Measurements from ENCODE around the gene MAST1. TPM values are rescaled to one million over a fixed set of nuclear protein-coding genes. Genes with fewer than 3 reads are reported as not detected.

Gene MAST1
- total RNA-seq, 1 experiment from 2014 or later = 0.48 TPM

DNA sequence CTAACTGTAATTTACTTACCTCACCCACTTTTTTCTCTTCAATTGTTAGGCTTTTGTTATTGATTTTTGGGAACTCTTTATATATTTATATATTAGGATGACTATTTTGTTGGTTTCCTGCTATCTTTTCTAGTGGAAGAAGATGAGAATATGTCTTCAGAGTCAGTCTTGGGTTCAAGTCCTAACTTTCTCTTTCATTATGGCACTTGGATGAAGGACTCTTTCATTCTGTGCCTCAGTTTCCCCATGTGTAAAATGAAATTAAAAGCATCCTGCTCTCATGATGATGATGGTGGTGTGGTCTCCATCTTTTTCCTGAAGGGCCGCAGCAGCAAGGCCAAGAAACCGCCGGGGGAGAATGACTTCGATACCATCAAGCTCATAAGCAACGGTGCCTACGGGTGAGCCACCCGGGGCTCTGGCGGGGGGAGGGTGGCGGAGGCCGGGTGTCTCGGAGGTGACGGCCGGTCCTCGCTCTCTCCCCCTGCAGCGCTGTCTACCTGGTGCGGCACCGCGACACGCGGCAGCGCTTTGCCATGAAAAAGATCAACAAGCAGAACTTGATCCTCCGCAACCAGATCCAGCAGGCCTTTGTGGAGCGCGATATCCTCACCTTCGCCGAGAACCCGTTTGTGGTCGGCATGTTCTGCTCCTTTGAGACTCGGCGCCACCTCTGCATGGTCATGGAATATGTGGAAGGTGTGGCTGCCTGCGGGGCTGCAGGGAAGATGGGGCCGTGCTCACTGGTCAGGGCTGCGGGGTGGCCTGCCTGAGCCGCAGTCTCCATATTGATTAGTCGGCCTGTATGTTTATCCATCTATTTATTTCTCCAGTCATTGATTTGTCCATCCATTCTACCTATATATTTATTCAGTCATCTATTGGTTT, 20.0 kb downstream of the MAST1 start:
- Histone ChIP-seq H3K27me3 (ENCODE audit: low read length) (no peaks in the 10 kb centered on the region), H3K27ac (ENCODE audit: low read length) (no peak overlapping the region), H3K4me3 (ENCODE audit: low read length) (no peak overlapping the region), H3K36me3 (ENCODE audit: insufficient read depth, low read length) (no peaks in the 10 kb centered on the region), H2AFZ (ENCODE audit: low read length) (no peak overlapping the region), H3K9me3 (ENCODE audit: low read length) (no peaks in the 10 kb centered on the region), H4K20me1 (ENCODE audit: insufficient read depth, low read depth, low read length) (no peaks in the 10 kb centered on the region), H3K79me2 (ENCODE audit: low read length) (no peaks in the 10 kb centered on the region), H3K9ac (ENCODE audit: low read length) (no peak overlapping the region), H3K9me2 (replicated peaks; ENCODE audit: insufficient read depth, low read length) (no peaks in the 10 kb centered on the region), H3K4me1 (ENCODE audit: low read length) (no peaks in the 10 kb centered on the region), H3K4me2 (ENCODE audit: low read depth, low read length, poor library complexity, severe bottlenecking) (no peak overlapping the region)
- no peak for DNase-seq

DNA sequence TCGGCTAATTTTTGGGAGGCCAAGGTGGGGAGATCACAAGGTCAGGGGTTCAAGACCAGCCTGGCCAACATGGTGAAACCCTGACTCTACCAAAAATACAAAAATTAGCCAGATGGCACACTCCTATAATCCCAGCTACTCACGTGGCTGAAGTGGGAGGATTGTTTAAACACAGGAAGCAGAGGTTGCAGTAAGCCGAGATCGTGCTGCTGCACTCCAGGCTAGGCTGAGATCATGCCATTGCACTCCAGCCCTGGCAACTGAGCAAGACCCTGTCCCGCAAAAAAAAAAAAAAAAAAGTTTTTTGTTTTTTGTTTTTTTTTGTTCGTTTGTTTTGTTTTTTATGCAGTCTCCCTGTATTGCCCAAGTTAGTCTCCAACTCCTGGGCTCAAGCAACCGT, 21.2 kb downstream of the MAST1 start:
- no peak overlapping the region for H3K4me2 ChIP-seq (ENCODE audit: low read depth, low read length, poor library complexity, severe bottlenecking)
- no peak overlapping the region for H3K9ac ChIP-seq (ENCODE audit: low read length)
- H3K9me3 ChIP-seq (ENCODE audit: low read length) = no peaks in the 10 kb centered on the region
- no peaks in the 10 kb centered on the region for H3K9me2 ChIP-seq (replicated peaks; ENCODE audit: insufficient read depth, low read length)
- no peaks in the 10 kb centered on the region for H3K79me2 ChIP-seq (ENCODE audit: low read length)
- no peaks in the 10 kb centered on the region for H3K4me1 ChIP-seq (ENCODE audit: low read length)
- no peak for DNase-seq
- H3K4me3 ChIP-seq (ENCODE audit: low read length) = no peak overlapping the region
- no peak overlapping the region for H2AFZ ChIP-seq (ENCODE audit: low read length)
- no peaks in the 10 kb centered on the region for H3K27me3 ChIP-seq (ENCODE audit: low read length)
- no peaks in the 10 kb centered on the region for H3K36me3 ChIP-seq (ENCODE audit: insufficient read depth, low read length)
- no peaks in the 10 kb centered on the region for H4K20me1 ChIP-seq (ENCODE audit: insufficient read depth, low read depth, low read length)
- H3K27ac ChIP-seq (ENCODE audit: low read length) = no peak overlapping the region

DNA sequence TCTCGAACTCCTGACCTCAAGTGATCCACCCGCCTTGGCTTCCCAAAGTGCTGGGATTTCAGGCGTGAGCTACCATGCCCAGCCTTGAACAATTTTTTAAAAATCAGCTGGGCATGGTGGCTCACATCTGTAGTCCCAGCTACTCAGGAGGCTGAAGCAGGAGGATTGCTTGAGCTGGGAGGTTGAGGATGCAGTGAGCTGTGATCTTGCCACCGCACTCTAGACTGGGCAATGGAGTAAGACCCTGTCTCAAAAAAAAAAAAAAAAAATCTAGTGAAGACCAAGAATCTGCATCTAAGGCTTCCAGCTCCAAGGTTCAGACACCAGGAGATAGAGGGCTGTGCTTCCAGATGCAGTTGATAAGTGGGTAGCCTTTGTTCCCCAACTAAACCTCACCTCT, 25.8 kb downstream of the MAST1 start:
- no peak overlapping the region for H3K9ac ChIP-seq (ENCODE audit: low read length)
- no peak for DNase-seq
- H3K27ac ChIP-seq (ENCODE audit: low read length) = no peak overlapping the region

DNA sequence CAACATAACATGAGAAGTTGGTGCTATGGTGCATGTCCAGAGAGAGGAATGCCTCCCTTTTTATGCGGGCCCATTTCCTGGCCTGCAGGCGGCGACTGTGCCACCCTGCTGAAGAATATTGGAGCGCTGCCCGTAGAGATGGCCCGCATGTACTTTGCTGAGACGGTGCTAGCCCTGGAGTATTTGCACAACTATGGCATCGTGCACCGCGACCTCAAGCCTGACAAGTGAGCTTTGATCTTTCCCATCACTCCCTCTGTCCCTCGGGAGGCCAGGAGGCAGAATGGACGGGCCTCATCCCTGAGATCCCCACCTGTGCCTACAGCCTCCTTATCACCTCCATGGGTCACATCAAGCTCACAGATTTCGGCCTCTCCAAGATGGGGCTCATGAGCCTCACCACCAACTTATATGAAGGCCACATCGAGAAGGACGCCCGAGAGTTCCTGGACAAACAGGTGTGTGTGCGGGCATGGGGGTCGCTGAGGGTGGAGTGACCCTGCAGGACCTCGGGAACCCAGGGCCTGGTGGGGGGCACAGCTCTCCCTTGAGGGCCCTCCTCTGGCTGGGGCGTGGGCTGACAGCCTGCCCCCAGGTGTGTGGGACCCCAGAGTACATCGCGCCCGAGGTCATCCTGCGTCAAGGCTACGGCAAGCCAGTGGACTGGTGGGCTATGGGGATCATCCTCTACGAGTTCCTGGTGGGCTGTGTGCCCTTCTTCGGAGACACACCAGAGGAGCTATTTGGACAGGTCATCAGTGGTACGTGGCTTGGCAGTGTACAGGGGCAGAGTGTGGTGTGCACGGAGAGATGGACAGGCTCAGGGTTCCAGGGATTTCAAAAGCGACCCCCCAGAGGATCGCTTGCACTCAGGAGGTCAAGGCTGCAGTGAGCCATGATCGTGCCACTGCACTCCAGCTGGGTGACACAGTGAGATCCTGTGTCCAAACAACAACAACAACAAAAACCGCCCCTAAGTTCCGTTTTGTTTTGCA, 26.7 kb downstream of the MAST1 start:
- Histone ChIP-seq H3K9me2 (replicated peaks; ENCODE audit: insufficient read depth, low read length) (no peaks in the 10 kb centered on the region), H2AFZ (ENCODE audit: low read length) (no peak overlapping the region), H3K9ac (ENCODE audit: low read length) (no peak overlapping the region), H3K27ac (ENCODE audit: low read length) (no peak overlapping the region), H4K20me1 (ENCODE audit: insufficient read depth, low read depth, low read length) (no peaks in the 10 kb centered on the region), H3K4me2 (ENCODE audit: low read depth, low read length, poor library complexity, severe bottlenecking) (no peak overlapping the region), H3K4me1 (ENCODE audit: low read length) (peaks cover 7% of the 10 kb centered on the region), H3K9me3 (ENCODE audit: low read length) (no peaks in the 10 kb centered on the region), H3K27me3 (ENCODE audit: low read length) (no peaks in the 10 kb centered on the region), H3K4me3 (ENCODE audit: low read length) (no peak overlapping the region), H3K79me2 (ENCODE audit: low read length) (no peaks in the 10 kb centered on the region), H3K36me3 (ENCODE audit: insufficient read depth, low read length) (no peaks in the 10 kb centered on the region)
- peak; percentile 46 for DNase-seq

More for the DNA sequence above, 25.8 kb downstream of the MAST1 start:
- H3K4me2 ChIP-seq (ENCODE audit: low read depth, low read length, poor library complexity, severe bottlenecking) = no peak overlapping the region
- H3K9me3 ChIP-seq (ENCODE audit: low read length) = no peaks in the 10 kb centered on the region
- H3K4me1 ChIP-seq (ENCODE audit: low read length) = peaks cover 7% of the 10 kb centered on the region
- H3K36me3 ChIP-seq (ENCODE audit: insufficient read depth, low read length) = no peaks in the 10 kb centered on the region
- H3K9me2 ChIP-seq (replicated peaks; ENCODE audit: insufficient read depth, low read length) = no peaks in the 10 kb centered on the region
- no peaks in the 10 kb centered on the region for H4K20me1 ChIP-seq (ENCODE audit: insufficient read depth, low read depth, low read length)
- H3K27me3 ChIP-seq (ENCODE audit: low read length) = no peaks in the 10 kb centered on the region
- no peak overlapping the region for H3K4me3 ChIP-seq (ENCODE audit: low read length)
- no peaks in the 10 kb centered on the region for H3K79me2 ChIP-seq (ENCODE audit: low read length)
- H2AFZ ChIP-seq (ENCODE audit: low read length) = no peak overlapping the region

DNA sequence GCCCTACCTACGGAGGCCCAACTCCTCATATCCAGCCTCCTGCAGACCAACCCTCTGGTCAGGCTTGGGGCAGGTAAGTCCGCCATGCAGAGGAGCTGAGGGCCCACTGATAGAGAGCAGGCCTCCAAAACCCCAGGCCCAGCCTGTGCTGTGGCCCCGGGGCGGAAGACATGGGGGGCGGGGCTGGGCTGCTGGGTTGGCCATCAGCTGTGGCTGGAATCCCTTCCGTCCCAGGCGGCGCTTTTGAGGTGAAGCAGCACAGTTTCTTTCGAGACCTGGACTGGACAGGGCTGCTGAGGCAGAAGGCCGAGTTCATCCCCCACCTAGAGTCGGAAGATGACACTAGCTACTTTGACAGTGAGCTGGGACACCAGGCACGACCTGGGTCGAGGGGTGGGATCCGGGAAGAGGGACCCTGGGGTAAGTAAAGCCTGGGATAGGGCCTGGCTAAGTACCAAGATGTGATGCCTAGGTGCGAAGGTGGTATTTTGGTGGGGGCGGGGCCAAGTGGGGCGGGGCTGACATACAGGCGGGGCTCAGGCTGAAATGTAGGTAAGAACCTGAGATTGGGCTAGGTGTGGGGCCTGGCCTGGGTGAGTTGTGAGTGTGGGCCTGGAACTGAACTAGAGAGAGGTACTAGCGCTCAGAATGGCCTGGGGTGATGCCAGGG, 27.6 kb downstream of the MAST1 start:
- Histone ChIP-seq H3K9me3 (ENCODE audit: low read length) (no peaks in the 10 kb centered on the region), H3K79me2 (ENCODE audit: low read length) (no peaks in the 10 kb centered on the region), H3K4me3 (ENCODE audit: low read length) (no peak overlapping the region), H4K20me1 (ENCODE audit: insufficient read depth, low read depth, low read length) (no peaks in the 10 kb centered on the region), H3K27ac (ENCODE audit: low read length) (no peak overlapping the region), H3K9me2 (replicated peaks; ENCODE audit: insufficient read depth, low read length) (no peaks in the 10 kb centered on the region), H3K4me2 (ENCODE audit: low read depth, low read length, poor library complexity, severe bottlenecking) (no peak overlapping the region), H3K27me3 (ENCODE audit: low read length) (no peaks in the 10 kb centered on the region), H3K36me3 (ENCODE audit: insufficient read depth, low read length) (no peaks in the 10 kb centered on the region), H3K9ac (ENCODE audit: low read length) (no peak overlapping the region), H3K4me1 (ENCODE audit: low read length) (peaks cover 7% of the 10 kb centered on the region), H2AFZ (ENCODE audit: low read length) (no peak overlapping the region)
- no peak for DNase-seq

DNA sequence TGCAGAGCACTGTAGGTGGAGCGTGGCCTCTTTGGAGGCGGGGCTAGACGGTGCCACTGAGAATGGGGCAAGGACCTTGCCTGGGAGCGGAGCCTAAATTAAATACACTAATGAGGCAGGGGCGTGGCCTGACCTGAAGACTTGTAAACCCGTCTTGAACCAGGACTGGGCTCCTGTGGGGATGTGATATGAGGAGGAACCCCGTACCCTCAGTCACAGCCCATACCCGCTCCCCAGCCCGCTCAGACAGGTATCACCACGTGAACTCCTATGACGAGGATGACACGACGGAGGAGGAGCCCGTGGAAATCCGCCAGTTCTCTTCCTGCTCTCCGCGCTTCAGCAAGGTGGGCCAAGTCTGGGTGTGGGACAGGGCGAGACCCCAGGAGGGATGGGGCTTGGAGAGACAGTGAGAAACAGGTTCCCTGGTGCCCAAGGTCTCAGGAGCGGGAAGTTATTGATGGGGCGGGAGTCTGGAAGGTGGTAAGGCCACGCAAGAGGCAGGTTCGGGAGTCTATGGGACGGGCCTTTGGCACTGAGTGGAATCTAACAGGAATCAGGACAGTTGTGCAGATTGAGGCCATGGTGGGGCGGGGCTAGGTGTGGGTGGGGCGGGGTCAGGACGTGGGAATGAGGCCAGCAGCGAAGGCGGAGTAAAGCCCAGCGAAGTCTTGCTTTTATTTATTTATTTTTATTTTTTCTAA, 28.3 kb downstream of the MAST1 start:
- Histone ChIP-seq H2AFZ (ENCODE audit: low read length) (no peak overlapping the region), H3K79me2 (ENCODE audit: low read length) (no peaks in the 10 kb centered on the region), H3K4me2 (ENCODE audit: low read depth, low read length, poor library complexity, severe bottlenecking) (peak overlapping the region; percentile 72), H4K20me1 (ENCODE audit: insufficient read depth, low read depth, low read length) (no peaks in the 10 kb centered on the region), H3K27ac (ENCODE audit: low read length) (no peak overlapping the region), H3K4me3 (ENCODE audit: low read length) (no peak overlapping the region), H3K27me3 (ENCODE audit: low read length) (no peaks in the 10 kb centered on the region), H3K36me3 (ENCODE audit: insufficient read depth, low read length) (no peaks in the 10 kb centered on the region), H3K9ac (ENCODE audit: low read length) (no peak overlapping the region), H3K9me2 (replicated peaks; ENCODE audit: insufficient read depth, low read length) (no peaks in the 10 kb centered on the region), H3K4me1 (ENCODE audit: low read length) (peaks cover 7% of the 10 kb centered on the region), H3K9me3 (ENCODE audit: low read length) (no peaks in the 10 kb centered on the region)
- peak; percentile 57 for DNase-seq

DNA sequence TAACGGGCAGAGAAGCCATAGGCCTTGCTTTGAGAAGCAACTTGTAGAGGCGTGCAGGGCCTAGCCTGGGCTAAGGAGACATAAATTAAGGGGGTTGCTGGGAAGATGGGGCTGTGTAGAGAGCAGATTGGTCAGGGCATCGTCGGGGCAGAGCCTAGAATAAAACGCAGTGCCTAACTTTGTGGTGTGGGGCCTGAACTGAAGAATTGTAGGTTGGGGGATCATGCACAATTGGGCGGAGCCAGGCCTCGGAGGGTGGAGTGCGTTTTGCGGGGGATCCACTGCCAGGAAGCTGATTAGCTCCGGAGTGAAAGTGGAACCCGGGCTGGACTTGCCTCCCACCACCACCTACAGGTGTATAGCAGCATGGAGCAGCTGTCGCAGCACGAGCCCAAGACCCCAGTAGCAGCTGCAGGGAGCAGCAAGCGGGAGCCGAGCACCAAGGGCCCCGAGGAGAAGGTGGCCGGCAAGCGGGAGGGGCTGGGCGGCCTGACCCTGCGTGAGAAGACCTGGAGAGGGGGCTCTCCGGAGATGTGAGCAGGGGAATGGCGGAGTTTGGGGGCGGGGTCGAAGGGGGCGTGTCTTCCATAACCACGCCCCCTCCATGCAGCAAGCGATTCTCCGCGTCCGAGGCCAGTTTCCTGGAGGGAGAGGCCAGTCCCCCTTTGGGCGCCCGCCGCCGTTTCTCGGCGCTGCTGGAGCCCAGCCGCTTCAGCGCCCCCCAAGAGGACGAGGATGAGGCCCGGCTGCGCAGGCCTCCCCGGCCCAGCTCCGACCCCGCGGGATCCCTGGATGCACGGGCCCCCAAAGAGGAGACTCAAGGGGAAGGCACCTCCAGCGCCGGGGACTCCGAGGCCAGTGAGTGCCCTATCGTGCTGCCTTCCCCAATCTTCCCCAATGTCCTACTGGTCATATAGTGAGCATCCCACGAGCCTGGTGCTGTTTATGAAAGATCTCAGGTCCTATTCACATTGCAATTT, 29.1 kb downstream of the MAST1 start:
- Histone ChIP-seq H3K9ac (ENCODE audit: low read length) (peak overlapping the region; percentile 65), H4K20me1 (ENCODE audit: insufficient read depth, low read depth, low read length) (no peaks in the 10 kb centered on the region), H2AFZ (ENCODE audit: low read length) (peak overlapping the region; percentile 86), H3K4me1 (ENCODE audit: low read length) (peaks cover 7% of the 10 kb centered on the region), H3K9me3 (ENCODE audit: low read length) (no peaks in the 10 kb centered on the region), H3K9me2 (replicated peaks; ENCODE audit: insufficient read depth, low read length) (no peaks in the 10 kb centered on the region), H3K4me2 (ENCODE audit: low read depth, low read length, poor library complexity, severe bottlenecking) (peak overlapping the region; percentile 72), H3K27ac (ENCODE audit: low read length) (no peak overlapping the region), H3K36me3 (ENCODE audit: insufficient read depth, low read length) (no peaks in the 10 kb centered on the region), H3K4me3 (ENCODE audit: low read length) (peak overlapping the region; percentile 64), H3K79me2 (ENCODE audit: low read length) (no peaks in the 10 kb centered on the region), H3K27me3 (ENCODE audit: low read length) (no peaks in the 10 kb centered on the region)
- peak; percentile 83 for DNase-seq

Measured in Karpas-422 (cell line).